ENCODE measurements around the gene GPX1. TPM values are rescaled to one million over a fixed set of nuclear protein-coding genes. Genes with fewer than 3 reads are reported as not detected.
"Not testable (repeated sequence)": the region's sequence is repeated elsewhere in the genome, so short reads cannot be mapped to it uniquely, and the experiment has no call there.

Gene GPX1
- total RNA-seq, 1 experiment from 2014 or later, result 207 TPM

GRCh38 chr3:49357443-49358216 lies 523 bp downstream of the GPX1 start:
- peak; percentile 85 for DNase-seq (ENCODE audit: low read depth)

- not testable (repeated sequence) for DNase-seq (ENCODE audit: low read depth)
Observed at GRCh38 chr3:49357095-49357442, 1.1 kb downstream of the GPX1 start.

GRCh38 chr3:49352890-49353421 lies 5.2 kb downstream of the GPX1 start:
- no peak for DNase-seq (ENCODE audit: low read depth)

GRCh38 chr3:49352281-49352680 lies 5.9 kb downstream of the GPX1 start:
- DNase-seq (ENCODE audit: low read depth), result no peak

GRCh38 chr3:49351521-49352011 lies 6.6 kb downstream of the GPX1 start:
- peak; percentile 75 for DNase-seq (ENCODE audit: low read depth)

- no peak for DNase-seq (ENCODE audit: low read depth)
Observed at GRCh38 chr3:49349348-49350114, 8.6 kb downstream of the GPX1 start.

- not testable (repeated sequence) for DNase-seq (ENCODE audit: low read depth)
Observed at GRCh38 chr3:49348361-49348760, 9.8 kb downstream of the GPX1 start.

GRCh38 chr3:49346797-49347251 lies 11.3 kb downstream of the GPX1 start:
- DNase-seq (ENCODE audit: low read depth), result peak; percentile 69

- no peak for DNase-seq (ENCODE audit: low read depth)
Observed at GRCh38 chr3:49343163-49343562, 15.0 kb downstream of the GPX1 start.

GRCh38 chr3:49341996-49342395 lies 16.2 kb downstream of the GPX1 start:
- no peak for DNase-seq (ENCODE audit: low read depth)

- DNase-seq (ENCODE audit: low read depth), result peak; percentile 85
Observed at GRCh38 chr3:49339941-49340800, 18.0 kb downstream of the GPX1 start, which contains the start of gene USP4. Gene USP4 (minus strand): TSS chr3:49340053. CDS start chr3:49340024, 29 bp downstream.

GRCh38 chr3:49339581-49339940 lies 18.6 kb downstream of the GPX1 start:
- DNase-seq (ENCODE audit: low read depth), result peak; percentile 32

GRCh38 chr3:49333916-49334633 lies 24.1 kb downstream of the GPX1 start:
- no peak for DNase-seq (ENCODE audit: low read depth)

GRCh38 chr3:49333091-49333490 lies 25.1 kb downstream of the GPX1 start:
- peak; percentile 46 for DNase-seq (ENCODE audit: low read depth)

- no peak for DNase-seq (ENCODE audit: low read depth)
Observed at GRCh38 chr3:49329186-49329585, 29.0 kb downstream of the GPX1 start.

GRCh38 chr3:49328350-49328749 lies 29.8 kb downstream of the GPX1 start:
- DNase-seq (ENCODE audit: low read depth), result not testable (repeated sequence)

GRCh38 chr3:49327485-49327884 lies 30.7 kb downstream of the GPX1 start:
- DNase-seq (ENCODE audit: low read depth), result no peak

GRCh38 chr3:49324768-49325167 lies 33.4 kb downstream of the GPX1 start:
- DNase-seq (ENCODE audit: low read depth), result no peak

GRCh38 chr3:49316696-49317457 lies 41.3 kb downstream of the GPX1 start:
- DNase-seq (ENCODE audit: low read depth), result no peak
